ENCODE measurements around the gene SLC22A15.

The SLC22A15 gene

GRCh38 chr1:115933625-115934024 lies 42.7 kb upstream of the SLC22A15 start:
- Histone ChIP-seq H3K36me3 (ENCODE audit: control insufficient read depth in 2 of 2, insufficient read depth in 1 of 2, low read length in 2 of 2) (no peaks in the 10 kb centered on the region), H3K9me3 (ENCODE audit: control insufficient read depth, insufficient read depth, low read depth, low read length) (no peaks in the 10 kb centered on the region), H3K4me3 (ENCODE audit: low read depth, low read length) (no peak overlapping the region), H3K4me1 (ENCODE audit: control insufficient read depth, insufficient read depth, low read length) (no peaks in the 10 kb centered on the region), H3K27ac (ENCODE audit: extremely low read depth, low read depth, low read length) (no peak overlapping the region)
- TF ChIP-seq ZNF747 (tag by site-specific recombination; IDR thresholded peaks at IDR 0.05) (no peak), ZFP3 (tag by site-specific recombination; IDR thresholded peaks at IDR 0.05; ENCODE audit: low read depth) (no peak), ZBTB7A (tag by site-specific recombination; IDR thresholded peaks at IDR 0.05; ENCODE audit: low read depth) (no peak), BCL6B (tag by site-specific recombination; IDR thresholded peaks at IDR 0.05) (no peak), SETDB1 (IDR thresholded peaks at IDR 0.05; ENCODE audit: insufficient read length, low read length) (no peak), ZNF621 (tag by site-specific recombination; IDR thresholded peaks at IDR 0.05) (no peak), ZNF514 (tag by site-specific recombination; IDR thresholded peaks at IDR 0.05) (no peak), ZNF311 (tag by site-specific recombination; IDR thresholded peaks at IDR 0.05; ENCODE audit: borderline replicate concordance) (no peak), ZNF473 (tag by site-specific recombination; IDR thresholded peaks at IDR 0.05) (no peak), ZNF664 (tag by site-specific recombination; IDR thresholded peaks at IDR 0.05) (no peak), TCF7L2 (IDR thresholded peaks at IDR 0.05; ENCODE audit: borderline replicate concordance, low read depth, low read length) (no peak), ZNF501 (tag by site-specific recombination; IDR thresholded peaks at IDR 0.05) (no peak), ZNF792 (tag by site-specific recombination; IDR thresholded peaks at IDR 0.05) (no peak), ZSCAN23 (tag by site-specific recombination; IDR thresholded peaks at IDR 0.05) (no peak)
- POLR2A ChIA-PET, result no interaction called here
- CTCF ChIA-PET, result interaction anchor here (0.6 to 0.9 kb wide), 2 partner anchors 9 to 48 kb away, joined by 3 read pairs; no protein-coding TSS in a partner anchor

- H3K4me1 ChIP-seq (ENCODE audit: control insufficient read depth, insufficient read depth, low read length), result no peaks in the 10 kb centered on the region
- H3K9me3 ChIP-seq (ENCODE audit: control insufficient read depth, insufficient read depth, low read depth, low read length), result no peaks in the 10 kb centered on the region
- CTCF ChIA-PET, result no interaction called here
- H3K4me3 ChIP-seq (ENCODE audit: low read depth, low read length), result no peak overlapping the region
- POLR2A ChIA-PET, result no interaction called here
- TF ChIP-seq ZSCAN30 (tag by site-specific recombination; IDR thresholded peaks at IDR 0.05) (no peak), HIC1 (tag by site-specific recombination; IDR thresholded peaks at IDR 0.05) (no peak)
- no peak overlapping the region for H3K27ac ChIP-seq (ENCODE audit: extremely low read depth, low read depth, low read length)
- H3K36me3 ChIP-seq (ENCODE audit: control insufficient read depth in 2 of 2, insufficient read depth in 1 of 2, low read length in 2 of 2), result no peaks in the 10 kb centered on the region
Measured at GRCh38 chr1:115939455-115939854, 36.9 kb upstream of the SLC22A15 start.

- H3K36me3 ChIP-seq (ENCODE audit: control insufficient read depth in 2 of 2, insufficient read depth in 1 of 2, low read length in 2 of 2), result no peaks in the 10 kb centered on the region
- ChIA-PET CTCF (interaction anchor here (0.9 kb wide), 1 partner anchor 35 kb away, joined by 3 read pairs; no protein-coding TSS in a partner anchor), POLR2A (no interaction called here)
- TF ChIP-seq ZBTB17 (tag by site-specific recombination; IDR thresholded peaks at IDR 0.05) (no peak), ZNF174 (tag by site-specific recombination; IDR thresholded peaks at IDR 0.05) (no peak), OVOL3 (tag by site-specific recombination; IDR thresholded peaks at IDR 0.05) (no peak)
- no peaks in the 10 kb centered on the region for H3K9me3 ChIP-seq (ENCODE audit: control insufficient read depth, insufficient read depth, low read depth, low read length)
- no peak overlapping the region for H3K4me3 ChIP-seq (ENCODE audit: low read depth, low read length)
- no peak overlapping the region for H3K27ac ChIP-seq (ENCODE audit: extremely low read depth, low read depth, low read length)
- H3K4me1 ChIP-seq (ENCODE audit: control insufficient read depth, insufficient read depth, low read length), result no peaks in the 10 kb centered on the region
Measured at GRCh38 chr1:115946116-115946515, 30.2 kb upstream of the SLC22A15 start.
